ENCODE measurements around the gene SETDB1.

The SETDB1 gene

DNA sequence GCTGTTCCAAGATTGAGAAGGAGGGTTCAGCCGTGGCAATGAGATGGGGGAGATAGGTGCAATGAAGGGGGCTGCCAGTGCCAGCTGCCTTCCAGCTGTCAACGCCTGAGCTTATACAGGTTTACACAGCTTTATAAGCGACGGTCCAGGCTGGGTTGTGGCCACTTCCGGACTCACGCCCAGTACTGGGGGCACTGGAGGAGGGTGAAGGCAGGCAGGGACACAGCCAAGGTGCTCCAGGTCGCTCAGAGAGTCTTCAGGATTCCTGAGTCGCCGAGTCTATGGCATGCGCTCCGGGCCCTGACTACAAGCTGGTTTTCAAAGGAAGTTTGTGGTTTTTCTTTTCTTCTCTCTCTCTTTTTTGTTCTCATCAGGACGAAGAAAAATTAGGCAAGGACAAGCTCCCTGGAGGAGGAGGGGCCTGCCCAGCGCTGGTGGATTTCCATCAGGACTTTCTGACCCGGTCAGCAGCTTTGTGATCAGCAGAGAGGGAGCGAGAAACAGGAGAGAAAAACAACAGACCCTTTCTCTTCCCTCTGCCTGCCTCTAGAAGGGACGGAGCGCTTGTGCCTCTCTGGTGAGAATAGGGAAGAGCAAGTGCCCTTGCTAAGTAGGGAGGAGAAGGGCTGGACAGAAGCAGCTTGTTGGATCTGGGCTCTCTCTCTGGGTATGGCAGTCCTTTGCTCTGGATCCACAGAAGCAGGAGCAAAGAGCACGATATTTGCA, 80.3 kb downstream of the SETDB1 start, which contains the start of gene MINDY1:
TSS of gene MINDY1 (minus strand) at position 576 of the 726 bp plus-strand sequence. CDS start 4,285 bp downstream, outside the sequence.
- DNase-seq, result peak; percentile 75 to 80

DNA sequence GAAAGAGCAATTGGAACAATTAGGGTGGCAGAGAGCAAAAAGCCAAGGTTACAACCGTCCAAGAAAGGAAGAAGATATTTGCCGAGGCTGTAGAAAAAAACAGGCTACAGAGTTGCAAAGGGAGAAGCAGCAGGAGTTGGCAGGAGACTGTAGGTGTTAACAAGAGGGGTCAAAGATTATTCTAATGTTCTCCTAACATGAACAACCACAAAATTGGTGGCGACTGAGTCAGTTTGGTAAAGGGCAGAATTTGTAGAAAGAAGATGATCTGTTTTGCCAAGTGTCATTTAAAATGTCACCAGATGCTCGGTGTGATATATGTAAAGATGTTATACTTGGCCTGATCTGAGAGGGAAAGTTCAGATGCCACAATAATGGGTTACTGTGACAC, 81.7 kb downstream of the SETDB1 start:
- DNase-seq, result no peak

DNA sequence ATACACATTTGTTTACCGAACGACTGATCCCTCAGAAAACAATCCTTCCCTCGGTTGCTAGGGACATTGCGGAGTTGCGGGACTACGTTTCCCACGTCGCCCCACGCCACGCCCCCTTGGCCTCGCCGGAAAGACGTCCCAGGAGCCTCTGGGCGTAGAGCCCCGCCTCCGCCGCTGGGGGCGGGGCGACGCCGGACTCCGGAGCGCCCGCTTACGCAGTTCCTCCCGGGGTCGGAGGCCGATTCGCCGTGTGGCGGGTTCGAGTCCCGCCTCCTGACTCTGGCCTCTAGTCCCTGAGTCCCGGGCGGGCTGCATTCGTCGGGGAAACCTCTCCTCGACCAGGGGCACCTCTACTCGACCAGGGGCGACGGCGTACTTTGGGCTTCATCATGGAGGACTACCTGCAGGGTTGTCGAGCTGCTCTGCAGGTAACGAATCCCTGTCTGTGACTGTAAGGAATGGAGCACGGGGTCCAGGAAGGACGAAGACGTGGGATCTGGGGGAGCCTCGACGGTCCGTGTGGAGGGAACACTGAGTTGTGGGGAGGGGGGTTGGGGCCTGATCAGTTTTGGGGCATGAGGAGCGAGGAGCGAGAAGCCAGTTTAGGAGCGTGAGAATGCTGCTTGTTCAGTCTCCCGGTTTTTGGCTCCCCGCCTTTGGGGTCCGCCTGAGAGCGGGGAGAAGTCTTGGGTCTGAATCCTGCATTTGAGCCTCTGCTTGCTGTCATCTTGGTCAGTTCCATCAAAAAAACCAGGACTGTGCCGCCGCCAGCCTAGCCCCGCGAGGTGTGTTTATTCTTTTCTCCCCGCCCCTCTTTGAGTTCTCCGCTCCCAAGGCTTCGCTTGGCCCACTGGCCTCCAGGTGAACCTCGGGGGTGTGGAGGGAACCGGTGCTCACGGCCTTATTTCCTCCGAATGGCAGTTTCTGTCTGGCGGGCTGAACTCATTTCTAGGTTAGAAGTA, 82.4 kb downstream of the SETDB1 start, which contains the start of gene PRUNE1:
TSS of gene PRUNE1 (plus strand) at position 206 of the 962 bp plus-strand sequence. CDS start at position 390, 184 bp downstream.
- peak; percentile 82 to 93 for DNase-seq

DNA sequence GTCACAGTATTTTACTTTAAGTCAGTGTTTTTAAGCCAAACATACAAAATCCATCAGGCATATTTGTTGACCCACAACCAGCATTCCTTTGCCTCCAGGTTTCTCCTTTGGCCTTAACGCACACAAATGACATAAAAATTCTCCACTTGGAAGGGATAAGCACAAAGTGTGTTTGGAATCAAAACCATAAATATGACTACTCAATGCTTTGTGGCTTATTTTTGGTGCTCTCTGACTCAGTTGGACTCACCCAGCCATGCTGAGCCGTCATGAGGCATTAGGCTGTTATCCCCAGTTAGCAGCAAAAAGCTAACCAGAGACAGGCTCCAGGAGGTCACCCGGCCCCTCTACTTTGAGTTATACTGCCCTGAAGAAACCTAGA, 83.0 kb downstream of the SETDB1 start:
- DNase-seq, result no peak

DNA sequence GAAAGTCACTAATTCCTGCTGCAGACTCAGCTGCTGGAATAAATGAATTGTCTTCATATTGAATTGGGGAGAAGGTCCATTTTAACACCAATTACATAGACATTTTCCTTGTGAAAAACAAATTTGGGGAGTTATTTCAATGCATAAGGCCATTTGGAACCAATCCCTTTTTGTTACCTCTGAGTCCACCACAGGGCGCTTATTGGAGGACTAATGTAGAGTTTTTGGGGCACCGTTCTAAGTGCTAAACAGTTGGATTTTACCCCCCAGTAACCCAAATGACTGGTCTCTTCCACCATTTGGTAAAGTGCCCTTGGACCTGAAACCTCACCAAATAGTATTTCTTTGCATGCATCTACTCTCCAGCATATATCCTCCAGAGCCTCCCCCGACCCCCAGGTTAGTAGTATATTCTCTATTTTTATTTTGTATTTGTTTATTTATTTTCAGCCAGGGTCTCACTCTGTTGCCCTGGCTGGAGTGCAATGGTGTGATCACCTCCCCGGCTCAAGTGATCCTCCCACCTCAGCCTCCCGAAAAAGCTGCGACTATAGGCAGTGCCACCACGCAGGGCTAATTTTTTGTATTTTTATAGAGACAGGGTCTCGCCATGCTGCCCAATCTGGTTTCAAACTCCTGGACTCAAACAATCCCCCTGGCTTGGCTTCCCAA, 83.6 kb downstream of the SETDB1 start:
- no peak for DNase-seq

DNA sequence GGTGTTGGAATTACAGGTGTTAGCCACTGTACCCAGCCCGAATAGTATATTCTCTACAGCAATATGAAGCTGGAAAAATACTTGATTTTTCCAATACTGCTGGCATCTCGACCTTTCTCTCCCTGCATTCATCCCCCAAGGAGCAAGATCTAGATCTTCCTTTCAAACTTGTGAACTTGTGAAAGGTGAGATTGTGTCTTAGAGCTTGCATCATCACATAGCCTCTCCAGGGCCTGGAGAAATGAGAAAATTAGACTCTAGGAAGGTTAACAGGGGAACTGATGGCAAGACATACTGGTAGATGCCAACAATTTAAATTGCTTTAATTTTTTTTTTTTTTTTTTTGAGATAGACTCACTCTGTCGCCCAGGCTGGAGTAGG, 84.2 kb downstream of the SETDB1 start:
- DNase-seq, result no peak

DNA sequence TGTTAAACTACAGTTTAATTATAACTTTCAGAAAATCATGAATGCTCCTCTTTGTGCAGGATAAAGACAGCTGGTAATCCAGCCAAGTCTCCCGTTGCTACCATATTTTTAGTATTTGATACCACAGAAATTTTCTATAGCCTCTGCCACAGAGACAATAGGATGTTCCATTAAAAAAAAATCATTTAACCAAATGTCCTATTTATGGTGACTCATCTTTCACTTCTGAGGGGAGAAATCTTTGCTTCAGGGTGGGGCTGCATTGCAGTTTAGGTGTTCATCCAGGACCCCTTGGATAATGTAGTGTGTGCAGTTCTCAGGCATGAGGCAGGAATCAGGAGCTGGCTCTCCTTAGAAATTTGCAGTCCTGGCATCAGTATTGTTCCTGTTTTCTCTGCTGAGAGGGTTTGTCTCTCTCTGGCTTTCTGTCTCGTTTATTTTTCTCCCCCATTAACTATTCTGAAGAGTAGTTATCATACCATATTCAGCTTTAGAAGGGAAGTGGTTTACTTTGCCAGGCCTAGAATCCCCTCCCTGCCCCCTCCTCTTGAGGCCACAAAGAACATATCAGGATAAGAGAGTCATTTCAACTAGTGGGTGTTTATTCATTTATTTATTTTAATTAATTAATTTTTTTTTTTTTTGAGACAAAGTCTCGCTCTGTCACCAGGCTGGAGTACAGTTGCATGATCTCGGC, 85.1 kb downstream of the SETDB1 start:
- no peak for DNase-seq

DNA sequence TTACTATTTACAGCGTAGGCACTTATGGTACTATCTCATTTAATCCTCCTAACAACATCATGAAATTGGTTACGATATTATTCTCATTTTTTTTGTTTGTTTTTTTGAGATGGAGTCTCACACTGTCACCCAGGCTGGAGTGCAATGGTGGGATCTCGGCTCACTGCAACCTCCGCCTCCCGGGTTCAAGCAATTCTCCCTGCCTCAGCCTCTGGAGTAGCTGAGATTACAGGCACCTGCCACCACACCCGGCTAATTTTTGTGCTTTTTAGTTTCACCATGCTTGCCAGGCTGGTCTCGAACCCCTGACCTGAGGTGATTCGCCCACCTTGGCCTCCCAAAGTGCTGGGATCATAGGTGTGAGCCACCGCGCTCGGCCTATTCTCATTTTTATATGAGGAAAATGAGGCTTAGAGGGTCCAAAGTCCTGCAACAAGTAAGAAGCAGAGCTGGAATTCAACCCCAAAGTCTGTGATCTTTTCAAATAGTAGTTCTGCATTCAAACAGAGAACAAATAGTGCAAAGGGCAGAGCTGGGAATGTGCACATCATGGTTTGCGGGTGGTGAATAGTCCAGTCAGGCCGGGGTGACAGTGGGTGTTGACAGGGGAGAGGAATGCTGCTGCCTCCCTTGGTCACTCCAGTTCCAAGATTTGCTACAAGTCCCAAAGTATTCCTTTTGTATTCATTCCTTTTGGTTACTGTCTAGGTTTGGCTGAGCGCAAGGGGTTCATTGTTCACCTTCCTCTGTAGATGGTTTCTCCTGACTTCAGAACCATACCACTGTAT, 86.7 kb downstream of the SETDB1 start:
- no peak for DNase-seq

DNA sequence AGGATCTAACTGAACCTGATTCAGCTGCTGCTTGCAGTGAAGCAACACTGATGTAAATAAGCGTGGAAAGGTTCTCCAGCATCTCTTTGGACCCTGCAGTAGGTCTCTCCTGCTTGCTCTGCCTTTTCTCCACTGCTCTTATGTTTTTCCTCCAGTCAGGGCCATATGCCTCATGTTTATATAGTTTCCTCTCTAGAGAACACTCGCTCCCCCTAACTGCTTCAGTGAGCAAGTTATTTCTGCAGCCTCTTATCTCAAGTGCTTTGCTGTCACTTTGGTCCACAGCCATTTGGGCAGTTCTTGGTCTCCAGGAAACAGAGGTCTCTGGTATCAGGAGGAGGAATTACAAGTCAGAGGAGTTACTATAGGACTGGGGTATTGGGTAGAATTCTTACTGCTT, 87.4 kb downstream of the SETDB1 start:
- peak; percentile 43 to 78 for DNase-seq
